COR-L47 (cell line): ENCODE data around the gene VSTM4.

Experiments
- DNase-seq: peaks from one replicate; lab custom pipeline; 2025; lab: John Stamatoyannopoulos, UW

VSTM4 gene

DNA sequence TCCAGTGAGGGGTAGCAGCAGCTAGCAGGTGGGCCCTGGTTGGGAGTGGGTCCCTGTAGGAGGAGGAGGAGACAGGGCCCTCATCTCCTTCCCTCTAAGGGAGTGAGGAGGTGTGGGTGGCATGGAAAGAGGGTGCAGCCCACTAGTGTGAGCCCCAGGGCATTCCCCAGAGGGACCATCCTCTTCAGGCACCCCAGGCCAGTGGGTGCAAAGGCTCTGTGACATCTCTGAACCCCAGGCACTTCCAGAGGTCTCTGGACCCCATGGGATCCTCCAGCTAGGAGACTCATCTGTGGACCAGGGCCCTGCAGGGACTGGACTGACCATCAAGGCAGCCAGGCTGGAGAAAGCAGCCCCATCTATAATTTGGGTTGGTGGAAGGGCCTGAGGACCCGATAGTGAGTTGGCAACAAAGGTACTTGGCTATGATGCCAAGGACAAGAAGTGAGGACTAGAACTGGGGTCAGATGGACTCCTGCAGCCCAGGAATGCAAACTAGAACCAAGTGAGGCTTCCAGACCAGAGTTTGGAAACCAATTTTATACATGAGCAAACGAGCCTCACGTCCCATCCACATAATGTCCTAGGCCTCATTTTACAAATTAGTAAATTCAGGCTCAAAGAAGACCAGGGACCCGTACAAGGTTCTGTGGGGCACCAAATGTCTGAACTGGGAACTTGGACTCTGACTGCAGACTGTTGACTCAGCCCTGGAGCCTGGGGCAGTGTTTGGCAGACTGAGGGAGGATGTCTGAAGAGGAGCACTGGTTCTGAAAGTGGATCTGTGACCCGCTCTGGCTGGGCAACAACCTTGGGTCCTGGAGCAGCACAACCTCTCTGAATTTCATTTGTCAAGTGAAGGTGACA lies 1.4 kb upstream of the VSTM4 start:
- no peak for DNase-seq

DNA sequence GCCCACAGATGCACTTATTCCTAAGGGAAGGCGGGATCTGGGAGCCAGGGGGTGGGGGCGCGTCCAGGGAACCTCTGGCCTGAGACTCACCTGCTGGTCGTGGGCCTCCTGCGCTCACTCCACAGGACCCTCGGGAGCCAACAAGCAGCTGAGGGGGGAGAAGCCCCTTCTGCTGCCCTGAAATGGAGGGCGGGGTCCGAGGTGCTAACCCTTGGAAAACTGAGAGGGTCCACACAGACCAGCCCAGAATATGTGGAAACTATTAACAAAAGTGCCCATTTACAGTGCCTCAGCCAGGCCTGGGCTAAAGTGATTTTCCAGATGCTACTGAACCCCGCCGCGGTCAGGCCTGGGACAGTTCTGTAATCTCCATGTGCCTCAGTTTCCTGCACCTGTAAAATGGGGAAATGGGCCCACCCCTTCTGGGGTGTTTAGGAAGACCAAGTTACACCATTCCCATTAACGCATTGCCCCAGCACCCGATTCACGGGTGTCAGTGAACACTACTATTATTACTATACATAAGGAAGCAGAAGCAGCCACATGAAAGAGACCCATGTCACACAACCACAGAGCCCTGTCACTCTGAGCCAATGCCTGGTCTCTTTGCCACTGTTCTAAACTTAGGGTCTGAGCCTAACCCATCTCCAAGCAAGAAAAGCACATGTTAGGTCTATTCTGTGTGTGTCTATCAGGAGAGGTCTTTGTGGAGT lies 630 bp upstream of the VSTM4 start:
- no peak for DNase-seq

DNA sequence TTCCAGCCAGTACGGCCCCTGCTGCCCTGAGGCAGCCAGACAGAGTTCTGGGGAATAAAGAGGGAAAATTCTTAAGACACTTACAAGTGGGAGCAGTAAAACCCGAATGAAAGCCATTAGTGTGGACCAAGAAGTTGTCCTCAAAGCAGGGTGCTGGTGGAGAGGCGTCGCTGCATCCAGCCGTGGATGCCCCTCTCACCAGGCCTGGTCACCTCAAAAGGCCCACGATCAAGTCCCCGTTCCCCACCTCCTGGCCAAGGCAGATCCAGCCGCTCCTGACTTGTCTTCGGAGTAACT lies 656 bp downstream of the VSTM4 start:
- no peak for DNase-seq

DNA sequence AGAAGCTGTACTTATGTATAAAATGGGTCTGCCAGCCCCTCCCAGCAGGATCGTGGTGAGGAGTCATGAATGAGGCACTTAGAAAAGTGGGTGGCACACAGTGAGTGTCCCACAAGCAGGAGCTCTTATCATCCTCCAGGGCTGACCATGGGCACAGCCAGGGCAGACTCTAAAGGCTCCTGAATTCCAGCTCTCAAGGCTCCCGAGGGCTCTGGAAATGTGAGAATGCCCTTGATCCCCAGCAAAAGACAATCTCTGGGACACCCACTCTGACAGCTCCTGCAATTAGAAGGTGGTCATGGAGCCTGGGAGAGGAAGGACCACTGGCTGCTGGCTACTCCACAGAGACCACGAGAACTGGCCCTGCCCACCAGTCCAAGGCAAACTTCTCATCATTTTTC lies 1.6 kb downstream of the VSTM4 start:
- no peak for DNase-seq

DNA sequence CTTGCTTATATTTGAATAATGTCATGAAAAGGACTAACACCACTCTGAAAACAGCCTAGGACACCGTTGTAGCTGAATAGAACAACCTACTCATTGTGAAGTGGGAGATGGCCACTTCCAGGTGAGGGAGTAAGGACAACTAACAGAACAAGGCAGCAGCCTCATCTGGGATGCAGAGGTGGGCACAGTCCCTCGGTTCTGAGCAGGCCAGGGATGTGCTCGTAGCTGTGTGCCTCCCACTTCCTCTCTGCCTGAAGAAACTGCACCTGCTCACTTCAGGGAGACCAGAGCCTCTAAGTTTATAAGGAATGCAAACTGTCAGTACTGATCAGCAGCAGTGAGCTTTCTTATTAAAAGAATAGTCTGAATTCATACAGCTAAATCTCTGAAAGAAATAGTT lies 2.5 kb downstream of the VSTM4 start:
- no peak for DNase-seq

DNA sequence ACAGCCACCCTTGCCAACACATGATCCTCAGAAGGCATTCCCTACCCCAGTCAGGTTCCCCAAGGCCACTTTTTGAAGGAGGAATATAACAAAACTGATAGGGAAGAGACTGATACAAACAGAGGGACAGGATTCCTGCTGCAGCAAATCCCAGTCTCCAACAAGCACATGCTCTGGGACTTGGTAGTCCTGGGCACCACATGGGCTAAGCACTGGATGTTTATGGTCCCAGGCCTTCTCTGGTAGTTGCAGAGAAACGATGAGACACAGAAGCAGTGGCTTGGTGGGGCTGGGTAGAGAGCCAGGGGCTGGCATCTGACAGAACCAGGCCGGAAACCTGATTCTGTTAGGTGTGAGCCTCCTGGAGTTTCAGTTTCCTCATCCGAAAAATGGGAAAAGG lies 3.2 kb downstream of the VSTM4 start:
- no peak for DNase-seq

DNA sequence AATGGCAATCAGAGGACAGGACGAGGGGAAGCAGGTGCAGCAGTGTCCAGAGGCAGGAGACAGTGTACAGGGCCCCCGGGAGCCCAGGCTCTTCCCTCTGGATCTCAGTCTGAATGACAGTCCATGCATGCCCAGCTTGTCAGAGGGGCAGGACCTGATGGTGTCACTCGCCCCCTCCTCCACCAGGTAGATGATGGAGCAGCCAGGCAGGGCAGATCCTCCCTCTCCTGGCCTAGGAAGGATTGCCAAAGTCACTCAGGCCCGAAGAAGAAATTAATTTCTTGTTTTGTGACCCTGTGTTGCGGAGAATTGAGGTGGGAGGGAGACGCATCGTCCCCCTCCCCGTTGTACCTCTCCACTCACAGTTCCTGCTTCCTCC lies 4.0 kb downstream of the VSTM4 start:
- no peak for DNase-seq

DNA sequence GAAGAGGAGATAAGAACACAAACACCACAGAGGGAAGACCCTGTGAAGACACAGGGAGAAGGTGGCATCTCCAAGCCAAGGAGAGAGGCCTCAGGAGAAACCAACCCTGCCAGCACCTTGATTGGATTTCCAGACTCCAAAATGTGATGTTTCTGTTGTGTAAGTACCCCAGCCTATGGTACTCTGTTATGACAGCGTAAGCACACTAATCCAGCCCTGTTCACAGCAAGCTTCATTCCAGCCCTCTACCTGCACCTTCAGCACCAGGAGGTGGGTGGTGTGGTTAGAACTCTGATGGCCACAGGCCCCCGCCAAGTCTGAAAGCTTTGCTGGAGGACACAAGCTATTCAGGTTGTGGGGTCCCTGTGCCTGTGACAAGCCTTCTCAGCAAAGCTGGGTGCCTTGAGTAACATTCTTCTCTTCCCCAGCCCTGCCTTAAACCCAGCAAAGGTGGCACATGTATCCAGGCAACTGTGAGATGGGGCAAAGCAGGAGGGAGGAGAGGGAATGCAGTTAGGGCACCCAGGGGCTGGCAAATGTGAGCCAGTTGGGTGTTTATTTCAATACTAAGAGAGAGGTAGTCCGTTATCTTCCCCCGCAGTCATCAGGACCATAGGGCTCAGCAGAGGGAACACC lies 4.5 kb downstream of the VSTM4 start:
- no peak for DNase-seq

DNA sequence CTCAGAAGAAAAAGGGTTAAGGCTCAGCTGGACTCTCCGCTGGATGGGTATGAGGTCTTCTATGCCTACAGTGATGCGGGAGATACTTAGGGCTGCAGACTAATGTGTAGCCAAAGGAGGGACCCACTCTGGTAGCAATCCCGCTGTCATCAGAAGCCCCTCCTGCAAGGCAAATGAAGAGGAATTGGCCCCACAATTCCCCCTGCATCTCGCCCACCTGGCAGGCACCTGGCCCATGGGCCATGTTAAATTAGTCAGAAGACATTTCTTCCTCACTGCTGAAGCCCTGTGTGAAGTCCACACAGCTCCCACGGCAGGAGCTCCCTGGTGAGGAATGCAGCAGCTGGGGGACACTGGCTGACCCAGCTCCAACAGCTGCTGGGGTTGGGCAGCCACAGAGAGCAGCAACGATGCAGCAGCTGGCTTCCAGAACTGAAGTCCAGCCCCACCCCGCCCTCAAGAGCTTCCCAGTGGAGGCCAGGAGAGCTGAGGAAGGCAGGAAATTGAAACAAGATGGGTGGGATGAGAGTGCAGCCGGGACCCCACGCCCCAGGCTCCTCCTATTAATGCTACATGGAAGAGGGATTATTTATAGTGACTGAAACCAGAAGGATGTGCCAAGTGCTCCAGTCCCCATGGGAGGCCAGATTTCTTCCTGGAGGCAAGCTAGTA lies 5.5 kb downstream of the VSTM4 start:
- no peak for DNase-seq

DNA sequence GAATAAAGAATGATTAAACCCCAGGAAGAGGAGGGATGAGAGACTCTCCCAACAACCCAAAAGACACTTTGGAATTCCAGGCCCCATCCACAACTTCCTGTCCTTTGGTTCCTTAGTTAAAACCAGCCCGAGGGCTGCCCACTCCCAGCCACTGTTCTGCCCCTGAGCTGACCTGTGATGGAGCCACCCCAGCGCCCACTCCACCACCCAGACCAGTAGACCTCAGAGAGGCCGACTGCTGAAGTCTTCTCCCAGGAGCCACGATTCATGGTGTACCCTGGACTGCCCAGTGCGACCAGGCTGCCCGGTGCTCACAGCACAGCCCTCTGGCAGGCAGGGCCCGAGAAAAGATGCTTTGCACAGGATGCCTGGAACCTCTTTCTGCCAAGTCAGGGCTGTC lies 6.7 kb downstream of the VSTM4 start:
- no peak for DNase-seq

DNA sequence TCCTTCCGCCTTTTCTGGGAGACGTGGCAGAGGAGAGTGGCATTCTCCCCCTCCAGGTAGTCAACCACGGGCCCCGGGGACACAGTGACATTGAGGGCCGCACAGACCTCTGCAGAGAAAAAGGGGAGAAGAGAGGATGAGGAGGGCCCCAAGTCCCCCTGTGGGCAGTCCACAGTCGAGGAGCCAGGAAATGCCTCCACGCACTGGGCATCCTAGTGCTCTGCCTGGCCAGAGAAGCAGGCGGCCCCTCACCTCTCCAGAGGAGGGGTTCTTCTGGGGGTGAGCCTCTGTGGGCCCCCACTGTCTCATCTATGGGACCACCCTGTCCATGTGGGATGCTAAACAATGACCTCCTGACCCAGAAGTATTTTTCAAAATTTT lies 7.4 kb downstream of the VSTM4 start:
- DNase-seq: no peak

DNA sequence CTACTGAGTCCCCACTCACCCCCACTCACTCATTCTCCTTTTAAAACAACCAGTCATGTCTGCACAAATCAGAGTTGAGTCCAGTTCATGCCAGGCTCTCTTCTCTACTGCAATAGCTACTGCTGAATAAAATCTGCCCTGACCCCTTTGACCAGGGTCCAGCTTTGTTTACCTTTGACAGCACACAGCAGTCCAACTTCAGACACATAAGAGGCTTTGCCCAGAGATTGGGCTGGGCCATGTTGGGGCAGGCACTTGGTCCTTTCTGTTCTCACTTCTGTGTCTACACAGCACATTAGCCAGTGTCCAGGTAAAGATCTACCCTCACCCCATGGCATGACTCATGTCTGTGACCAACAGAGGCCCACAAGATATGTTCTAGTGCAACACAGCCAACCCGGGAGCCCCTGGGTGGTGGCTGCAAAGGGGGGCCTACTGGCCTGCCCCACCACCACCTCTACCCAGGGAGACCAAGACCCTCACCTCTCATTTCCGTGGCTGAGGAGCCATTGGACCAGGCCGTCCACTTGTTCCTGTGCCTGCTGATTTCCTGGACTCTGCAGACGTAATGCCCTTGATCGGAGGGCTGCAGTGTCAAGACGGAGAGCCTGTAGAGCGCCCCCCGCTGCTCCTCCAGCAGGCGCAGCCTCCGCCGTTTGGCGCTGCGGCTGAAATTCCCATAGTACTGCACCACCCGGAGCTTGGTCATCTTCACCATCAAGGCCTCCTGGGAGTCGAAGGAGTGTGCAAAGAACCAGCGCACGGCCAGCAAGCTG lies 8.0 kb downstream of the VSTM4 start:
- no peak for DNase-seq

DNA sequence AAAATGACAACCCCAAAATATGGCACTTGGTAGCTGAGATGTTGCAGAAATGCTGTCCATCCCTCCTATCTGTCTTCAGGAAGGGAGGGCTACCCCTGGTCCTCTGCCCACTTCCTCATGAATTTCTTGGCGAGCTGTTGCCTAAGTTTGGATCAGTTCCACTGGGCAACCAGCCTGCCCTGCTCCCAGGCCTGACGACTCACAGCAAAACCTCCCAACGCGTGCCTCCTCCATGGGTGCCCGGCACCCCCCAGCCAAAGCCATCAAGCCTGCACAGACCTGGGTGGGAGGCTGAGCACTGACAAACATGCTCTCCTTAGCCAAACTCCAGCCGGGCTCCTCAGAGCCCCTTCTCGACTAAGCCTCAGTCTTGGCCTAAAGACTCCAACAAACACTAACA lies 8.9 kb downstream of the VSTM4 start:
- DNase-seq: no peak

DNA sequence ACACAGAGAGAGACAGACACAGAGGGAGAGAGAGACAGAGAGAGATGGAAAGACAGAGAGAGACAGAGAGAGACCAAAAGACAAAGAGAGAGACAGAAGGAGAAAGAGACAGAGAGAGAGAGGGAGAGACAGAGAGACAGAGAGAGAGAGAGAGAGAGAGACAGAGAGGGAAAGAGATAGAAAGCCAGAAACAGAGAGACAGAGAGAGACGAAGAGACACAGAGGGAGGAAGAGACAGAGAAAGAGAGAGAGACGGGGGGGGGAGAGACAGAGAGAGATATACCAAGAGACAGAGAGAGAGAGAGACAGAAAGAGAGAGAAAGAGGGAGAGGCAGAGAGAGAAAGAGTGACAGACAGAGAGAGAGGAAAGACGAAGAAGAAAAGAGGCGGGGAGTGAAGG lies 10.2 kb downstream of the VSTM4 start:
- no peak for DNase-seq

DNA sequence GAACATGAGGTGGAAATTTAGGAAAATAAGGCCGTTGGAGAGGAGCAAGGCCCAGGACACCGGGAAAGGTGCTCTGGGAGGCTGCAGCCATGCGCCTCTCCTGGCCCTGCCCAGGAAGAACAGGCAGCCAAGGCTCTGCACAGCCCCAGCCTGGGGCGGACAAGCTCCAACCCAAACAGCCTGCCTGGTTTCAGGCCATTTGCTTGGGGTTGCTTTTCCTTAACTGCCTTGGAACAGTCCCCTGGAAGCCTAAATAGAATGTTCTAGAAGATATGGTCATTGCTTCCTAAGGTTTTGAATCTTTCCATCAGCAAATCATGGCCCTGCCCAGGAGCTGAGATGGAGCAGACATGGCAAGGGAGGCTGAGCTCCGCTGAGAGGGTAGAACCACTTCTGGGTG lies 11.0 kb downstream of the VSTM4 start:
- DNase-seq: no peak

DNA sequence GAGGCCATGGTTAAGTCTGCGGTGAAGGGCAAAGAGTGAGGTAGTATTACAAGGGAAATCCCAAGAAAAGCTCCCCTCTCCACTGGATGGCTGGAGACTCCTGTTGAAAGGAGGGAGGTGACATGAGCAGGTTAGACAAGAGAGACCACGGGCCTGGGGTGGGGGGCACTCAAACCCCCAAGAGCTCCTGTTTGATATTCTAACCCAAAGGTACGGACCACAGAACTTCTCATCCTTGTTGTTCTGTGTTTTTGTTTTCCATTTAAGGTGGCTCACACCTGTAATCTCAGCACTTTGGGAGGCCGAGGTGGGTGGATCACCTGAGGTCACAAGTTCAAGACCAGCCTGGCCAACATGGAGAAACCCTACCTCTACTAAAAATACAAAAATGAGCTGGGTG lies 11.6 kb downstream of the VSTM4 start:
- no peak for DNase-seq

DNA sequence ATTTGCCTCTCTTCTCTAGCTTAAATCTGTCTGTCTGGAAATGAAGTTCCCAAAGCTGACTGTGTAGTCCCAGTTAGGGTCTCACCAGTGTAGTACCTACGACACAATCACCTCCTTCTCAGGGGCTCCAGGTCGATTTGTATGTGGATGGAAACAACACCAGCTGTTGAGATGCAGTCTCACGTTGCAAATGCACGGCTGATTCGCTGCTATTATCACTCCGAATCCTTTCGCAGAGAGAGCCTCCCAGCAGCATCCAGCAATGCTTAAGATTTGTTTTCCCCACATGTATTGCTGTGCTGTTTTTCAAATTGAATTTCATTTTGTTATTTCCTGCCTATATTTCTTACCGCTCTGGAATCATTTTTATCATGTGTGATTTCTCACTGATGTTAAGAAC lies 16.3 kb downstream of the VSTM4 start:
- DNase-seq: no peak

DNA sequence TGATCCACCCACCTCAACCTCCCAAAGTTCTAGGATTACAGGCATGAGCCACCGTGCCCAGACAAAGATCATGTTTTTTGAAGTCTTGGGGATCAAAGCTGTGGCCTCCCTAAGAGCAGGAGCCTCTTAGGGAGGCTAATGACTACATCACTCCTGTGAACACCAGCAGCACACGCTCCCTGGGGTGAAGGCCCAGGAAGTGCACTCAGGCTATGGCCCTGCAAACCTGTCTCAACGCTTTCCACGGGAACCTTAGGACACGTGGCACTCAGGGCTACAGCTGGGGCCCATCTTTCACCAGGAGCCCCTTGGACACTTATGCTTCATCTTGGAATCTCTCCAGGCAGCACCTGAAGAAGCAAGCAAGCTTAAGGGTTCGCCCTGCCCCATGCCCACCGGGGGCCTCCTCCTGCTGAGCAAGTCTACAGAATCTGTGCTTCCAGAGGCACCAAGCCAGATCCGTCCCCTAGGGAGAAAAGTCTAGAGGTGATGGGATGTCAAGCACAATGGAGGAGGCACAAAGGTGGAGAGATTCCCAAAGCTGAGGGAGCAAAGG lies 18.4 kb downstream of the VSTM4 start:
- DNase-seq: no peak

DNA sequence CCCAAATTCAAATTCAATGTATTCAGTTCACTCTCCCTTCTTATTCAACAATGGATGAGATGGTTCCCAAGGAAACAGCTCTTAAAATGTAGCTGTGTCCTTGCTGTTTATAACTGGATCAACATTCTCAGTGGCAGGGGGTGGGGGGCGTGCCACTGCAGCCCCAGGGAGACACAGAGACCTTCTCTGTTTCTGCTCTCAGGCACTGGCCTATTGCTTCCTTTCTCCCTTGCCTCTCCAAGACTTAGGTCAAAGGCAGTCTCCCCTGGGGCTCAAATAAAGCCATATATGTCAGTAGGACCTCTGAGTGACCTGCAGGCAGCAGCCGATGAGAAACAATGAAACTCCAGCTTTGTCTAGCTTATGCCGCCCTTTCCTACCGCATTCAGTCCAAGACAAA lies 20.7 kb downstream of the VSTM4 start:
- DNase-seq: no peak

DNA sequence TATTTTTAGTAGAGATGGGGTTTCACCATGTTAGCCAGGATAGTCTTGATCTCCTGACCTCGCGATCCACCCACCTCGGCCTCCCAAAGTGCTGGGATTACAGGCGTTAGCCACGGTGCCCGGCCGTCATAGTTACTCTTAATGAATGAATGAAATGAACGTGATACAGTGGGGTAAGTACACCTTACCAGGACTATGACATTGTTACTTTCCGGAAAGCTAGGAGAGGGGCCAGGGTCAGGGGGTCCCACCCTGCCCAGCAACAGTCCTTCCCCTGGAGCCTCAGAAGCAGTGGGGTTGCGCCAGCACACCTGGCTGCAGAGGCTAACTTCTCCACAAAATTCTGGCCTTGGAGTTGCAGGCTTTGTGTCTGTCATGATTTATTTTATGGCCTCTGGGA lies 21.4 kb downstream of the VSTM4 start:
- DNase-seq: no peak

DNA sequence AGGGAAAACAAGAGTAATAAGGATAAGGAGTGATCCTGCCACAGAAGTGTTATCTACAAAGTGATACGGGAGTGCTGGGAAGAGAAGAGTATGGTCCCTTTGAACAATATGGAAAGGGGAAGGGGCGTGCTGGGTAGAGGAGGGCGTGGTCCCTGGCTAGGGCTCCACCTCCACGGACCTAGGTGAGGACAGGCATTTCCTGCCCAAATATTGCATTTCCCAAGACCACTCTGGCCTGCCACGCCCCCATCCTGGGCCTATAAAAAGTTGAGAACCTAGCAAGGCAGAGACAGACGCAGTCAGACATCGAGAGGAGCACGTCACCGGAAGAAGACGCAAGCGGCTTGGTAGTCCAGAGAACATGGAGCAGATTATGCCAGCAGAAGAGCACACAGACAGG lies 22.8 kb downstream of the VSTM4 start:
- DNase-seq: no peak
